HEK293 (cell line): ENCODE results near the gene PTCHD4.

Experiments
- CTCF ChIA-PET: fragments of 350-600 bp; formaldehyde crosslinking; extraction: SDS; loops from one replicate; lab custom pipeline; 2021; ENCODE audit warnings: antibody characterized with exemption; lab: Yijun Ruan, JAX
- POLR2A ChIA-PET: fragments of 300-600 bp; formaldehyde crosslinking; extraction: SDS; loops from one replicate; lab custom pipeline; 2020; ENCODE audit warnings: antibody characterized with exemption, inconsistent platforms; lab: Yijun Ruan, JAX
- H3K27ac ChIP-seq: fragments of 200-500 bp; sonication (Bioruptor generic); 2 replicates; pipeline ENCODE4 v1.5.1; 2014; ENCODE audit warnings: low read depth, low read length, control low read depth, inconsistent platforms; ENCODE audit errors: extremely low read depth
- H3K36me3 ChIP-seq, 2 experiments: fragments of 200-500 bp in 1 of 2; sonication (Bioruptor generic) in 1 of 2; 1 replicate in 1 of 2; 2 replicates in 1 of 2; pipeline ENCODE4 v1.5.1; 2014 to 2017; ENCODE audit warnings: inconsistent platforms in 2 of 2, low read length in 2 of 2; ENCODE audit not compliant: control insufficient read depth in 2 of 2, insufficient read depth in 1 of 2
- H3K4me1 ChIP-seq: fragments of 200-500 bp; sonication (Bioruptor generic); 2 replicates; pipeline ENCODE4 v1.5.1; 2014; ENCODE audit warnings: mild to moderate bottlenecking, low read length, inconsistent platforms; ENCODE audit not compliant: control insufficient read depth, insufficient read depth
- H3K4me3 ChIP-seq: 2 replicates; pipeline ENCODE4 v1.5.1; 2011; ENCODE audit warnings: low read depth, mild to moderate bottlenecking, control low read depth, low read length, moderate library complexity
- H3K9me3 ChIP-seq: fragments of 200-500 bp; sonication (Bioruptor generic); 2 replicates; pipeline ENCODE4 v1.5.1; 2014; ENCODE audit warnings: low read depth, low read length, inconsistent platforms; ENCODE audit not compliant: control insufficient read depth, insufficient read depth
- BCL11B ChIP-seq: fragments of 450-650 bp; formaldehyde crosslinking; IDR thresholded peaks from 2 replicates; pipeline ENCODE4 v1.5.1; 2016; ENCODE audit warnings: low read depth, missing biosample characterization, missing genetic modification characterization
- KLF1 ChIP-seq: fragments of 450-650 bp; formaldehyde crosslinking; IDR thresholded peaks from 2 replicates; pipeline ENCODE4 v1.5.1; 2016; ENCODE audit warnings: missing biosample characterization, missing genetic modification characterization
- MZF1 ChIP-seq: fragments of 450-650 bp; formaldehyde crosslinking; IDR thresholded peaks from 2 replicates; pipeline ENCODE4 v1.5.1; 2017; ENCODE audit warnings: missing biosample characterization, missing genetic modification characterization, borderline replicate concordance
- OVOL3 ChIP-seq: fragments of 450-650 bp; formaldehyde crosslinking; IDR thresholded peaks from 2 replicates; pipeline ENCODE4 v1.5.1; 2016; ENCODE audit warnings: missing biosample characterization, missing genetic modification characterization
- SCRT2 ChIP-seq: fragments of 450-650 bp; formaldehyde crosslinking; IDR thresholded peaks from 2 replicates; pipeline ENCODE4 v1.5.1; 2016; ENCODE audit warnings: missing biosample characterization, missing genetic modification characterization
- SP2 ChIP-seq: fragments of 450-650 bp; formaldehyde crosslinking; IDR thresholded peaks from 2 replicates; pipeline ENCODE4 v1.5.1; 2016; ENCODE audit warnings: missing biosample characterization, missing genetic modification characterization
- TRIM28 ChIP-seq: IDR thresholded peaks from 2 replicates; pipeline ENCODE4 v1.6.1; 2011; ENCODE audit warnings: low read length, control low read depth, borderline replicate concordance
- ZBTB1 ChIP-seq: fragments of 450-650 bp; formaldehyde crosslinking; IDR thresholded peaks from 2 replicates; pipeline ENCODE4 v1.5.1; 2016; ENCODE audit warnings: missing biosample characterization, missing genetic modification characterization
- ZNF169 ChIP-seq: fragments of 450-650 bp; formaldehyde crosslinking; IDR thresholded peaks from 2 replicates; pipeline ENCODE4 v1.5.1; 2016; ENCODE audit warnings: missing biosample characterization, missing genetic modification characterization
- ZNF19 ChIP-seq: fragments of 450-650 bp; formaldehyde crosslinking; IDR thresholded peaks from 2 replicates; pipeline ENCODE4; 2016; ENCODE audit warnings: missing biosample characterization, missing genetic modification characterization, low read depth
- ZNF223 ChIP-seq: fragments of 450-650 bp; formaldehyde crosslinking; IDR thresholded peaks from 2 replicates; pipeline ENCODE4 v1.5.1; 2016; ENCODE audit warnings: missing biosample characterization, missing genetic modification characterization
- ZNF239 ChIP-seq: fragments of 450-650 bp; formaldehyde crosslinking; IDR thresholded peaks from 2 replicates; pipeline ENCODE4 v1.5.1; 2016; ENCODE audit warnings: missing biosample characterization, missing genetic modification characterization
- ZNF24 ChIP-seq: fragments of 450-650 bp; formaldehyde crosslinking; IDR thresholded peaks from 2 replicates; pipeline ENCODE4 v1.5.1; 2016; ENCODE audit warnings: missing biosample characterization, missing genetic modification characterization
- ZNF274 ChIP-seq, 2 experiments: fragments of 200-500 bp in 1 of 2; fragments of 450-650 bp in 1 of 2; sonication (Bioruptor generic) in 1 of 2; formaldehyde crosslinking in 1 of 2; IDR thresholded peaks; 2 replicates each; pipeline versions ENCODE4 v1.5.1 to v1.6.1; 2014 to 2016; ENCODE audit warnings: borderline replicate concordance in 1 of 2, inconsistent platforms in 1 of 2, low read length in 1 of 2, missing biosample characterization in 1 of 2, missing genetic modification characterization in 1 of 2
- ZNF366 ChIP-seq: fragments of 450-650 bp; formaldehyde crosslinking; conservative IDR thresholded peaks from 2 replicates; pipeline ENCODE4 v1.5.1; 2016; ENCODE audit warnings: missing biosample characterization, missing genetic modification characterization
- ZNF37A ChIP-seq: fragments of 450-650 bp; IDR thresholded peaks from 2 replicates; pipeline ENCODE4 v1.5.1; 2018; ENCODE audit warnings: missing biosample characterization, missing genetic modification characterization
- ZNF433 ChIP-seq: fragments of 450-650 bp; formaldehyde crosslinking; IDR thresholded peaks from 2 replicates; pipeline ENCODE4 v1.5.1; 2016; ENCODE audit warnings: missing biosample characterization, missing genetic modification characterization, low read depth
- ZNF544 ChIP-seq: fragments of 450-650 bp; formaldehyde crosslinking; IDR thresholded peaks from 2 replicates; pipeline ENCODE4 v1.5.0; 2017; ENCODE audit warnings: missing biosample characterization, missing genetic modification characterization
- ZNF624 ChIP-seq: fragments of 450-650 bp; formaldehyde crosslinking; IDR thresholded peaks from 2 replicates; pipeline ENCODE4 v1.5.1; 2017; ENCODE audit warnings: missing biosample characterization, missing genetic modification characterization
- ZNF677 ChIP-seq: fragments of 450-650 bp; IDR thresholded peaks from 2 replicates; pipeline ENCODE4 v1.5.0; 2018; ENCODE audit warnings: missing biosample characterization, mild to moderate bottlenecking, missing genetic modification characterization, moderate library complexity
- ZNF747 ChIP-seq: fragments of 450-650 bp; formaldehyde crosslinking; IDR thresholded peaks from 2 replicates; pipeline ENCODE4 v1.5.1; 2016; ENCODE audit warnings: missing biosample characterization, missing genetic modification characterization
- TF ChIP-seq, protein P1 (sequence below): fragments of 450-650 bp; IDR thresholded peaks from 2 replicates; pipeline ENCODE4 v1.5.1; 2018; ENCODE audit warnings: missing biosample characterization, missing genetic modification characterization
- TF ChIP-seq, protein P2 (sequence below): fragments of 450-650 bp; formaldehyde crosslinking; IDR thresholded peaks from 2 replicates; pipeline ENCODE4 v1.5.1; 2017; ENCODE audit warnings: missing biosample characterization, missing genetic modification characterization
- TF ChIP-seq, protein P3 (sequence below): fragments of 450-650 bp; formaldehyde crosslinking; IDR thresholded peaks from 2 replicates; pipeline ENCODE4 v1.5.1; 2016; ENCODE audit warnings: missing biosample characterization, missing genetic modification characterization
- TF ChIP-seq, protein P4 (sequence below): fragments of 450-650 bp; formaldehyde crosslinking; IDR thresholded peaks from 2 replicates; pipeline ENCODE4 v1.5.1; 2016; ENCODE audit warnings: missing biosample characterization, missing genetic modification characterization
- TF ChIP-seq, protein P5 (sequence below): fragments of 450-650 bp; formaldehyde crosslinking; IDR thresholded peaks from 2 replicates; pipeline ENCODE4 v1.5.1; 2016; ENCODE audit warnings: missing biosample characterization, missing genetic modification characterization

The PTCHD4 gene

DNA sequence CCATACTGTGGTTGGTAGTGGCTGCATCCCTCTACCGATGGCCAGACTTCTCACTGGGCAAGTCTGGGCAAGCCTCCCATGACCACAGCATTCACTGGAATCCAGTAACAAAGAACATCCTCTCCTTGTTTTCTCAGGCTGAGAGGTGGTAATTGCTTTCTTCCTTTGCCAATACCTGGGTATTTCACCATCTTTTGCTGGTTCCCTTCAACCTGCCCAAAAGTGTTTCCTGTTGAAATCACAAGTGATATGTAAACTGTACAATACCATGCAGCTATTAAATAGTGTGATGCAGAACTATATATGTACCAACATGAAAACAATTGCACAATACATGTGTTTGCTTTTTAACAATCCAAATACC, at the start of gene PTCHD4:
PTCHD4 (minus strand) TSS at position 55 of the 364 bp plus-strand sequence. CDS start 42,240 bp downstream, outside the sequence.
- TF ChIP-seq ZNF366 (tag by site-specific recombination) (0 out of 2 replicates have a peak, but pooled peaks have one; percentile 23), ZNF544 (tag by site-specific recombination) (no peak), TRIM28 (peak; percentile 64)
- POLR2A ChIA-PET: no interaction called here
- Histone ChIP-seq H3K27ac (peak within 1 kb of the TSS; percentile 65), H3K36me3 (no peaks in the 10 kb centered on the region), H3K9me3 (no peaks in the 10 kb centered on the region), H3K4me1 (no peaks in the 10 kb centered on the region), H3K4me3 (peak within 1 kb of the TSS; percentile 76)
- CTCF ChIA-PET: interaction anchor here (0.8 kb wide), 1 partner anchor 323 kb away, joined by 3 read pairs; no protein-coding TSS in a partner anchor

DNA sequence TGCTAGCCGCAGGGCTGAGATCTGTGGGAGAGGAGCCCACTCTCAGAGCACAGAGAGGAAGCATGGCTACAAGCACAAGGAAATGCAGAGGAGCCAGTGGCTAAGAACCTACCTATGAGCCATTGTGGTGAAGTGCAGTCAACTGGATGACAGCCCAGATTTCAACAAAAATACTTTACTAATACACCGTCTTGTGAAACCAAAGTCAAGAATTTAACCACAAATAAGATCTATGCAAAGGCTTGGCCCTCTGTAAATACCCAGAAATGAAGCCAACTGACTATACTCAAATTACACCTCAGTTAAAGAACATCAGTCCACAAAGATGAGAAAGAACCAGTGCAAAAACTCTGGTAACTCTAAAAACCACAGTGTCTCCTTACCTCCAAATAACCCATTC, 40.1 kb upstream of the PTCHD4 start:
- POLR2A ChIA-PET: no interaction called here
- no peak overlapping the region for H3K4me3 ChIP-seq
- no peaks in the 10 kb centered on the region for H3K4me1 ChIP-seq
- H3K9me3 ChIP-seq: no peaks in the 10 kb centered on the region
- H3K27ac ChIP-seq: no peak overlapping the region
- no peak for TF ChIP-seq ZNF24 (tag by site-specific recombination)
- no peak for TF ChIP-seq MZF1
- no peak for TF ChIP-seq ZNF677 (tag by site-specific recombination)
- TF ChIP-seq KLF1 (tag by site-specific recombination): no peak
- no peak for TF ChIP-seq ZNF747
- TF ChIP-seq OVOL3 (tag by site-specific recombination): no peak
- no peak for TF ChIP-seq ZNF19 (tag by site-specific recombination)
- no peak for TF ChIP-seq ZNF37A (tag by site-specific recombination)
- TF ChIP-seq, protein P1, sequence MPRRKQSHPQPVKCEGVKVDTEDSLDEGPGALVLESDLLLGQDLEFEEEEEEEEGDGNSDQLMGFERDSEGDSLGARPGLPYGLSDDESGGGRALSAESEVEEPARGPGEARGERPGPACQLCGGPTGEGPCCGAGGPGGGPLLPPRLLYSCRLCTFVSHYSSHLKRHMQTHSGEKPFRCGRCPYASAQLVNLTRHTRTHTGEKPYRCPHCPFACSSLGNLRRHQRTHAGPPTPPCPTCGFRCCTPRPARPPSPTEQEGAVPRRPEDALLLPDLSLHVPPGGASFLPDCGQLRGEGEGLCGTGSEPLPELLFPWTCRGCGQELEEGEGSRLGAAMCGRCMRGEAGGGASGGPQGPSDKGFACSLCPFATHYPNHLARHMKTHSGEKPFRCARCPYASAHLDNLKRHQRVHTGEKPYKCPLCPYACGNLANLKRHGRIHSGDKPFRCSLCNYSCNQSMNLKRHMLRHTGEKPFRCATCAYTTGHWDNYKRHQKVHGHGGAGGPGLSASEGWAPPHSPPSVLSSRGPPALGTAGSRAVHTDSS (tag by site-specific recombination): no peak
- TF ChIP-seq, protein P2, sequence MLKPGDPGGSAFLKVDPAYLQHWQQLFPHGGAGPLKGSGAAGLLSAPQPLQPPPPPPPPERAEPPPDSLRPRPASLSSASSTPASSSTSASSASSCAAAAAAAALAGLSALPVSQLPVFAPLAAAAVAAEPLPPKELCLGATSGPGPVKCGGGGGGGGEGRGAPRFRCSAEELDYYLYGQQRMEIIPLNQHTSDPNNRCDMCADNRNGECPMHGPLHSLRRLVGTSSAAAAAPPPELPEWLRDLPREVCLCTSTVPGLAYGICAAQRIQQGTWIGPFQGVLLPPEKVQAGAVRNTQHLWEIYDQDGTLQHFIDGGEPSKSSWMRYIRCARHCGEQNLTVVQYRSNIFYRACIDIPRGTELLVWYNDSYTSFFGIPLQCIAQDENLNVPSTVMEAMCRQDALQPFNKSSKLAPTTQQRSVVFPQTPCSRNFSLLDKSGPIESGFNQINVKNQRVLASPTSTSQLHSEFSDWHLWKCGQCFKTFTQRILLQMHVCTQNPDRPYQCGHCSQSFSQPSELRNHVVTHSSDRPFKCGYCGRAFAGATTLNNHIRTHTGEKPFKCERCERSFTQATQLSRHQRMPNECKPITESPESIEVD: no peak
- no peak for TF ChIP-seq ZNF169 (tag by site-specific recombination)
- TF ChIP-seq, all 188 proteins: peak for 0
- no peaks in the 10 kb centered on the region for H3K36me3 ChIP-seq
- CTCF ChIA-PET: no interaction called here

DNA sequence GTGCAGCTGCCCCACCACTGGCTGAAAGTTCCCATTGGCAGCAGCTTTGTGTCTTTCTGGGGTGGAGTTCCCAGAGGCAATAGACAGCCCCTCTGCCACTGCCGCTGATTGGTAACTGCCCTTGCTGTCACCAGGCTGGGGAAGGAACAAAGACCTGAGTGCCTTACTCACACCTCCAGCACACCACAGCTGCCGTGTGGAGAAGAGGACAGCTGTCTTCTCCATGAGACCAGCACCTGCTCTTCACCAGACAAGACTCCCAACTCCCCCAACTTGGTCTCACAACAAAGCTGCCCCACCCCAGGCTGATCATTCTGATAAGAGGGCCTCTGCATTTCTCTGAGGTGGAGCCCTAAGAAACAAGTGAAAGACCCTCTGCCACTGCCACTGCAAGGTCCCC, 39.7 kb upstream of the PTCHD4 start:
- Histone ChIP-seq H3K9me3 (no peaks in the 10 kb centered on the region), H3K4me1 (no peaks in the 10 kb centered on the region), H3K27ac (no peak overlapping the region), H3K36me3 (no peaks in the 10 kb centered on the region), H3K4me3 (no peak overlapping the region)
- ChIA-PET CTCF (no interaction called here), POLR2A (interaction anchor here (1.1 kb wide), 1 partner anchor 162 kb away, joined by 3 read pairs; no protein-coding TSS in a partner anchor)
- TF ChIP-seq, protein P3, sequence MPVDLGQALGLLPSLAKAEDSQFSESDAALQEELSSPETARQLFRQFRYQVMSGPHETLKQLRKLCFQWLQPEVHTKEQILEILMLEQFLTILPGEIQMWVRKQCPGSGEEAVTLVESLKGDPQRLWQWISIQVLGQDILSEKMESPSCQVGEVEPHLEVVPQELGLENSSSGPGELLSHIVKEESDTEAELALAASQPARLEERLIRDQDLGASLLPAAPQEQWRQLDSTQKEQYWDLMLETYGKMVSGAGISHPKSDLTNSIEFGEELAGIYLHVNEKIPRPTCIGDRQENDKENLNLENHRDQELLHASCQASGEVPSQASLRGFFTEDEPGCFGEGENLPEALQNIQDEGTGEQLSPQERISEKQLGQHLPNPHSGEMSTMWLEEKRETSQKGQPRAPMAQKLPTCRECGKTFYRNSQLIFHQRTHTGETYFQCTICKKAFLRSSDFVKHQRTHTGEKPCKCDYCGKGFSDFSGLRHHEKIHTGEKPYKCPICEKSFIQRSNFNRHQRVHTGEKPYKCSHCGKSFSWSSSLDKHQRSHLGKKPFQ (tag by site-specific recombination): no peak
- TF ChIP-seq ZNF433 (tag by site-specific recombination): no peak
- TF ChIP-seq, protein P4, sequence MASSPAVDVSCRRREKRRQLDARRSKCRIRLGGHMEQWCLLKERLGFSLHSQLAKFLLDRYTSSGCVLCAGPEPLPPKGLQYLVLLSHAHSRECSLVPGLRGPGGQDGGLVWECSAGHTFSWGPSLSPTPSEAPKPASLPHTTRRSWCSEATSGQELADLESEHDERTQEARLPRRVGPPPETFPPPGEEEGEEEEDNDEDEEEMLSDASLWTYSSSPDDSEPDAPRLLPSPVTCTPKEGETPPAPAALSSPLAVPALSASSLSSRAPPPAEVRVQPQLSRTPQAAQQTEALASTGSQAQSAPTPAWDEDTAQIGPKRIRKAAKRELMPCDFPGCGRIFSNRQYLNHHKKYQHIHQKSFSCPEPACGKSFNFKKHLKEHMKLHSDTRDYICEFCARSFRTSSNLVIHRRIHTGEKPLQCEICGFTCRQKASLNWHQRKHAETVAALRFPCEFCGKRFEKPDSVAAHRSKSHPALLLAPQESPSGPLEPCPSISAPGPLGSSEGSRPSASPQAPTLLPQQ: no peak
- TF ChIP-seq BCL11B (tag by site-specific recombination): no peak
- no peak for TF ChIP-seq ZBTB1 (tag by site-specific recombination)
- TF ChIP-seq ZNF624 (tag by site-specific recombination): no peak
- TF ChIP-seq ZNF19 (tag by site-specific recombination): no peak
- TF ChIP-seq SCRT2 (tag by site-specific recombination): no peak
- no peak for TF ChIP-seq ZNF274 (IDR thresholded peaks at IDR 0.05; ENCODE audit: low read length)
- no peak for TF ChIP-seq ZNF274 (tag by site-specific recombination; IDR thresholded peaks at IDR 0.05; ENCODE audit: borderline replicate concordance)
- TF ChIP-seq ZNF239 (tag by site-specific recombination): no peak
- TF ChIP-seq, protein P5, sequence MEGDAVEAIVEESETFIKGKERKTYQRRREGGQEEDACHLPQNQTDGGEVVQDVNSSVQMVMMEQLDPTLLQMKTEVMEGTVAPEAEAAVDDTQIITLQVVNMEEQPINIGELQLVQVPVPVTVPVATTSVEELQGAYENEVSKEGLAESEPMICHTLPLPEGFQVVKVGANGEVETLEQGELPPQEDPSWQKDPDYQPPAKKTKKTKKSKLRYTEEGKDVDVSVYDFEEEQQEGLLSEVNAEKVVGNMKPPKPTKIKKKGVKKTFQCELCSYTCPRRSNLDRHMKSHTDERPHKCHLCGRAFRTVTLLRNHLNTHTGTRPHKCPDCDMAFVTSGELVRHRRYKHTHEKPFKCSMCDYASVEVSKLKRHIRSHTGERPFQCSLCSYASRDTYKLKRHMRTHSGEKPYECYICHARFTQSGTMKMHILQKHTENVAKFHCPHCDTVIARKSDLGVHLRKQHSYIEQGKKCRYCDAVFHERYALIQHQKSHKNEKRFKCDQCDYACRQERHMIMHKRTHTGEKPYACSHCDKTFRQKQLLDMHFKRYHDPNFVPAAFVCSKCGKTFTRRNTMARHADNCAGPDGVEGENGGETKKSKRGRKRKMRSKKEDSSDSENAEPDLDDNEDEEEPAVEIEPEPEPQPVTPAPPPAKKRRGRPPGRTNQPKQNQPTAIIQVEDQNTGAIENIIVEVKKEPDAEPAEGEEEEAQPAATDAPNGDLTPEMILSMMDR (tag by site-specific recombination): no peak
- TF ChIP-seq ZNF223 (tag by site-specific recombination): no peak
- no peak for TF ChIP-seq SP2
